ENCODE data around the gene STAM.

STAM gene

GRCh38 chr10:17662193-17663138 is 18.5 kb downstream of the STAM start:
- H3K9me3 Mint-ChIP-seq: peaks cover 16% of the 10 kb centered on the region
- H3K4me1 Mint-ChIP-seq: no peaks in the 10 kb centered on the region
- no peak for DNase-seq
- no peaks in the 10 kb centered on the region for H3K27me3 Mint-ChIP-seq (ENCODE audit: low read depth, poor library complexity)
- no peak overlapping the region for H3K4me3 Mint-ChIP-seq
- peaks cover 39% of the 10 kb centered on the region for H3K36me3 Mint-ChIP-seq (ENCODE audit: low read depth)
- no peak overlapping the region for H3K27ac Mint-ChIP-seq
- no peak for TF ChIP-seq CTCF (IDR thresholded peaks at IDR 0.05)

GRCh38 chr10:17663450-17663849 is 19.5 kb downstream of the STAM start:
- H3K4me3 Mint-ChIP-seq: no peak overlapping the region
- DNase-seq: no peak
- H3K27me3 Mint-ChIP-seq (ENCODE audit: low read depth, poor library complexity): no peaks in the 10 kb centered on the region
- no peak overlapping the region for H3K27ac Mint-ChIP-seq
- TF ChIP-seq CTCF (IDR thresholded peaks at IDR 0.05): no peak
- peaks cover 36% of the 10 kb centered on the region for H3K36me3 Mint-ChIP-seq (ENCODE audit: low read depth)
- H3K9me3 Mint-ChIP-seq: peaks cover 6% of the 10 kb centered on the region
- no peaks in the 10 kb centered on the region for H3K4me1 Mint-ChIP-seq

GRCh38 chr10:17665747-17666146 is 21.8 kb downstream of the STAM start:
- H3K9me3 Mint-ChIP-seq: no peaks in the 10 kb centered on the region
- no peak overlapping the region for H3K27ac Mint-ChIP-seq
- no peak overlapping the region for H3K4me3 Mint-ChIP-seq
- H3K36me3 Mint-ChIP-seq (ENCODE audit: low read depth): peaks cover 29% of the 10 kb centered on the region
- no peak for TF ChIP-seq CTCF (IDR thresholded peaks at IDR 0.05)
- H3K4me1 Mint-ChIP-seq: no peaks in the 10 kb centered on the region
- no peaks in the 10 kb centered on the region for H3K27me3 Mint-ChIP-seq (ENCODE audit: low read depth, poor library complexity)
- no peak for DNase-seq

GRCh38 chr10:17668435-17669184 is 24.7 kb downstream of the STAM start:
- H3K27me3 Mint-ChIP-seq (ENCODE audit: low read depth, poor library complexity): no peaks in the 10 kb centered on the region
- no peak overlapping the region for H3K4me3 Mint-ChIP-seq
- H3K36me3 Mint-ChIP-seq (ENCODE audit: low read depth): peaks cover 11% of the 10 kb centered on the region
- no peak for TF ChIP-seq CTCF (IDR thresholded peaks at IDR 0.05)
- H3K9me3 Mint-ChIP-seq: no peaks in the 10 kb centered on the region
- H3K27ac Mint-ChIP-seq: peak overlapping the region; percentile 2
- H3K4me1 Mint-ChIP-seq: peaks cover 16% of the 10 kb centered on the region
- DNase-seq: no peak

GRCh38 chr10:17669185-17669872 is 25.4 kb downstream of the STAM start:
- Mint-ChIP-seq H3K4me1 (peaks cover 20% of the 10 kb centered on the region), H3K36me3 (ENCODE audit: low read depth) (peaks cover 11% of the 10 kb centered on the region), H3K9me3 (no peaks in the 10 kb centered on the region), H3K27me3 (ENCODE audit: low read depth, poor library complexity) (no peaks in the 10 kb centered on the region), H3K4me3 (no peak overlapping the region), H3K27ac (no peak overlapping the region)
- DNase-seq: no peak
- no peak for TF ChIP-seq CTCF (IDR thresholded peaks at IDR 0.05)

Data from nephron progenitor cell (in vitro differentiated cells).